Activated effector memory CD4-positive, alpha-beta T cell treated with Interleukin-2 at 50 U/mL for 16 hours (primary cell): ENCODE data around the gene CHKA.

Experiments
- DNase-seq: peaks from one replicate; pipeline ENCODE4 v3.0.0-alpha.2; 2020

CHKA gene

DNA sequence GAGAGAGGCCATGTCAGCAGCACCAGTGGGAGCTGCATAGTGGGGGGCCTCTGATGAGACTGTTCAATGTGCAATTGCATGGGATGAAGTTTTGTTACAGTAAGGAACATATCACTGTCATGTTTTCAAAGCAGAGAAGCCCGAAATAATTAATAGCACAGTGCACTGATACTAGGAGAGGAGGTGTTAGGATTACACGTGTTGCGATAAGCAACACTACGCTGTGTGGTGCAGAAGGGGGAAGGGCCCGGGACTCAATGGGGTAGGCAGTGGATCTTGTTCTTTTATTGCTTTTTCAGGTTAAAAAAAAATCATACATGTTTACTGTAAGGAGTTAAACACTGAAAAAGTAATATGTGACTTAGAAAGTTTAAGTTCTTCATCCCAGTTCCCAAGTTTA lies 53.2 kb downstream of the CHKA start:
- no peak for DNase-seq

DNA sequence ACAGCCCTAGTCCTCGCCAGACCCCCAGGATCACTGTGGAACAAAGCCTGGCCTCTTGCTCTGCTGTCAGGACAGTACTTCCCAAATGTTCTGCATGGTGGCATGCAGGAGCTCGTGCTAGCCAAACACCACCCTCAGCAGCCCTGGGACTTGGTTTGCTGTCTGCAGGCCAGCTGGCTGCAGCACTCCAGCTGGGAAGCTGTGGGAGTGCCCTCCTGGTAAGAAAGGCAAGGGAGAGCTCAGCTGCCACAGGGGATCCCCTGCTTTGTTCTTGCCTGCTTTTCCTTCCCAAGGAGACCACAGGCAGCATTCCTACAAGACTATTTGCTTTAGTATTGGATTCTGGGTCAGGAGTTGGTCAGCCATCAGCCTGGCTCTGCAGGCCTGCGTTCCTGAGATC lies 54.4 kb downstream of the CHKA start:
- DNase-seq = no peak

DNA sequence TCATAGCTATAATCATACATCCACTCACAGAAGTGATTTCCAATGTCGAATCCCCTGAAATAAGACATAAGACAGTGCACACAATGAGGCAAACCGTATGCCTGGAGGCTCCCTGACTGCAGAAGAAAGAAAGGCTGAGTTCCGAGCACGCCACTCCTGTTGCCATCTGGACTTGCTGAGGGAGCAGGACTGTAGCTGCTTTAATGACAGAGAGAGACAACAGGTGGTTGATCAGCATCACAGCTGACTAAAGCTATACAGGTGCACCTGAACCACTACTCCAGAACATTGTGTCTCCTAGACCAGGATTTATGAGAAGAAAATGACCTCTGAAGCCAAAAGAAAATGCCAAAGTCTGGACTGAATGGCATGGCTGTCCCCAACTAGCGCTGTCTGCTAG lies 55.3 kb downstream of the CHKA start:
- DNase-seq = no peak

- DNase-seq = no peak
Observed at GRCh38 chr11:68064926-68065325, 56.3 kb downstream of the CHKA start.

DNA sequence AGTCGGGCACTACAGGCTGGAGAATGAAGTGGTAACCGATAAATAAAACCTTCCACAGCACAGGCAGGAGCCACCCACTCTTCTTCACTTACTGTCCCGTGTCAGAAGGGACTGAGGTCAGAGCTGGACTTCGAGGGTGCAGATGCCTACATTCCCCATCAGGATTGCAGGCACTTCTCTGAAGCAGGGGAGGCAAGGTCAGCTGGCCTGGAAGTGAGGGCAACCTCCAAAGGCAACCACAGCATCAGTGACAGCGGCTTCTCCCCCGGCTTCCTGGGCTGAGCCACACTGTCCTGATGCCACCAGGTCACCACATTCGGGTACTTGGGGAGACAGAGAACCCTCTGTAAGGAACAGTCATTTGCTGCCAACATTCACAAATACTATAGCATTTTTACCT lies 59.7 kb downstream of the CHKA start:
- no peak for DNase-seq

- no peak for DNase-seq
Observed at GRCh38 chr11:68057807-68058206, 63.4 kb downstream of the CHKA start.

- no peak for DNase-seq
Observed at GRCh38 chr11:68056317-68057285, 64.6 kb downstream of the CHKA start.

DNA sequence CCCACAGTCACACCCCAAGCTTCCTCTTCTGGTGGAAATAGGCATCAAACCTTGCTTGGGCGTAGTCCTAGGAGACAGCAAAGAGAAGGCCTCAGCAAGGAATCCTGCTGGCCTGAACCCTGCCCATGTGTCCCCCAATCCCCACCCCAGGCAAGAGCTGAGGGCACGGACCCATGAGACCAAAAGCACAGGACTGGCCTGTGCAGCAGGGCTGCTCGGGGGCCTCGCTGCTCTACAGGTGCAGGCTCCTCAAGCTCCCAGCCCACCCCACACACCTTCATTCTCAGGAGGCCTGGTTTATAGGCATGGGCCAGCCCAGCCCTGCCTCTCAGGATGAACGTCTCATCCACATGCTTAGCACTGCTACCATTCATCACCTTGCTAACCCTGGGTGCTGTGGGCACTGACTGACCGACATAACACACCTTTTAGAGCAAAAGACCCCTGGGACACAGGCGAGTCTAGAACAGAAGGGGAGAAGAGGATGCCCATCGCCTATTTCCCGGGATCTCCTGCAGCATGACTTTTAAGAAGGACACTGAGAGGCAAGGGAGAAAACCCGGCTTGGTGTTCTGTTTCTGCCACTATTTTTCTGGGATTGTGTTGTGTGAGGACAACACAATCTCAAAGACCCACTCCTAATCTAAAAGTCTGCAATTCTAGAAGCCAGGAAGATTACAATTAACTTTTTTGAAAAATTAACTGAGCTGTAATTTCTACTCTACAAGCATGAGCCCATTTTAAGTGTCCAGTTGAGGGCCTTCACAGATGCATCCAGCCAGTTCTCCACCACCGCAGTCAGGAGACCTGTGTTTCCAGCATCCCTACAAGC lies 67.0 kb downstream of the CHKA start:
- DNase-seq = no peak

DNA sequence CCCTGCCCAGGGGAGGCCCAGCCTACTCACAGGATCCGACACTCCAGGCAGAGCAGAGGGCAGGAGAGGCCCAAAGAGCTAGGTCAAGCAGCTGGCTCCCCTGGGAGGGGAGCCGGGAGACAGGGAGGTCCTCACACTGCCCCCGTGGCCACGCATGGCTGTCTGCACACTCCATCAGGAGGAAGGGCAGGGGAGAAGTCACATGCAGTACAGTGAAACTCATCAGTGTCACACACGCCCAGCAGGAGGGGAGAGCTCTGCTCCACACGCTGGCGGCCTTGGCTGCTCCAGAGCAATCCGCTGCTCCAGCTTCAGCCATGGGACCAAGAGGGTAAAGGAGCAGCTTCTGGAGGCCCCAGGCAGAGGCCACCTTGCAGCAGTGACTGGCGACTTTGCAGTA lies 68.1 kb downstream of the CHKA start:
- no peak for DNase-seq

- DNase-seq = no peak
Observed at GRCh38 chr11:68052137-68052873, 68.9 kb downstream of the CHKA start.

DNA sequence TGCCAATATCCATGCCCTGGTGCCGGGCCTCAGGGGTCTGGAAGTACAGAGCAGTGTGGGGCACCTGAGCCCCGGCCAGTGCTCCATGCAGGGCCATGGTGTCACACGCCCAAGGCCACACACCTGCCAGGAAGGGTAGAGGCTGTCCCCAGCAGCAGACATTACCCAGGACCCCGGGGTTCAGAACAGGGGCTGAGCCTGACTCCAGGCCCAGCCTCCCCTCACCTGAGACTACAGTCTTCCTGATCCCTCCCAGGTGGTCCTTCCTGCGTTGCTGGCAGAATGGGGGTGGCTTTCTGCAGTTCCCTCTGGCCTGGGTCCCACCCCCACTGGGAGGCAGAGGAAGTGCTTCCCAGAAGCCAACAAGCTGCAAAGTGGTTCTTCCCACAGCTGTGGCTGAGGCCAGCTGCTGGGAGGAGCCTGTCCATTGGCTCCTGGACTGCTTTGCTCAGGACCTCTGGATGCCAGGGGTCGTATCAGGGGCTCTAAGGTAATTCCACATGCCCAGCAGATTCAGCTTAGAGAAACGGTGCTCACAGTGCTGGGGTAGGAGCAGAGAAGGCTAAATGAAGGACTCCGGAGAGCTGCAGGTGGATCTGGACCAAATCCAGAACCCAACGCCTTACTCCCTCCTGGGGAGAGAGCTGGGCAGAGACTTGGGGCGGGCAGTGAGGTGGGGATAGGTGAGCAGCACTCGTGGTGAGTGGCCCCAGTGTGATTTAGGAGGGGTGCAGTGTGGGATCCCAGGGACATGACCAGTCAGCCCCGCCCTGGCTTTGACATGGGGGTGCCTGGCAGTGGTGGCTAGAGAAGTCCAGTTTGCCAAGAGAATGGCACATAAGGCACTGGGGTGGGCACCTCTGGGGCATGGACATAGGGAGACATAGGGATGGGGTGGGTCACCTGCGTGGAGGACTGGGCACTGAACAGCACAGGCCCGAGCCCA lies 69.7 kb downstream of the CHKA start:
- no peak for DNase-seq

GRCh38 chr11:68050371-68050841 lies 70.8 kb downstream of the CHKA start:
- no peak for DNase-seq

GRCh38 chr11:68049509-68050370 lies 71.4 kb downstream of the CHKA start:
- DNase-seq = no peak

DNA sequence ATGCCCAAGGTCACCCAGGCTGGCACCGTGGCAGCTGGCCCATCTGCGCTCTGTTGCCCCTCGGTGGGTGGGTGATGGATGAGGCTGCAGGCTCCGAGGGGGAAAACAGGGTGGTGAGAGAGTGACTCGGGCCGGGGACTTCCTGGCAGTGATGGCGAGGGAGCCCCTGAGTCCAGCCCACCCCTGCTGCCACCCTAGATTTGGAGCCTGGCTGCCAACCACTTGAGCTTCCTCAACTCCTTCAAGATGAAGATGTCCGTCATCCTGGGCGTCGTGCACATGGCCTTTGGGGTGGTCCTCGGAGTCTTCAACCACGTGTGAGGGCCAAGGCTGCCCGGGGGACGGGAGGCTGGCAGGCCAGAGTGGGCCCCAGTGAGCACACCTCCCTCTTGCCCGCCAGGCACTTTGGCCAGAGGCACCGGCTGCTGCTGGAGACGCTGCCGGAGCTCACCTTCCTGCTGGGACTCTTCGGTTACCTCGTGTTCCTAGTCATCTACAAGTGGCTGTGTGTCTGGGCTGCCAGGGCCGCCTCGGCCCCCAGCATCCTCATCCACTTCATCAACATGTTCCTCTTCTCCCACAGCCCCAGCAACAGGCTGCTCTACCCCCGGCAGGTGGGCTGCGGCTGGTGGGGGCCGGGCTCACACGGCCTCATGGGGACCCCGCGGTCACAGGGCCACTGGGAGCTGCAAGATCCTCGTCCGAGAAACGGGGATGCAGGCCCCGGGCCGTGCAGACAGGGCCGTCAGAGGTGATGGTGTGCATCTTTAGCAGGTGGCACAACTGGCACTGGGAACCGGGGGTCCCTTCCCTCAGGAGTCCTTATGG lies 72.3 kb downstream of the CHKA start:
- no peak for DNase-seq

DNA sequence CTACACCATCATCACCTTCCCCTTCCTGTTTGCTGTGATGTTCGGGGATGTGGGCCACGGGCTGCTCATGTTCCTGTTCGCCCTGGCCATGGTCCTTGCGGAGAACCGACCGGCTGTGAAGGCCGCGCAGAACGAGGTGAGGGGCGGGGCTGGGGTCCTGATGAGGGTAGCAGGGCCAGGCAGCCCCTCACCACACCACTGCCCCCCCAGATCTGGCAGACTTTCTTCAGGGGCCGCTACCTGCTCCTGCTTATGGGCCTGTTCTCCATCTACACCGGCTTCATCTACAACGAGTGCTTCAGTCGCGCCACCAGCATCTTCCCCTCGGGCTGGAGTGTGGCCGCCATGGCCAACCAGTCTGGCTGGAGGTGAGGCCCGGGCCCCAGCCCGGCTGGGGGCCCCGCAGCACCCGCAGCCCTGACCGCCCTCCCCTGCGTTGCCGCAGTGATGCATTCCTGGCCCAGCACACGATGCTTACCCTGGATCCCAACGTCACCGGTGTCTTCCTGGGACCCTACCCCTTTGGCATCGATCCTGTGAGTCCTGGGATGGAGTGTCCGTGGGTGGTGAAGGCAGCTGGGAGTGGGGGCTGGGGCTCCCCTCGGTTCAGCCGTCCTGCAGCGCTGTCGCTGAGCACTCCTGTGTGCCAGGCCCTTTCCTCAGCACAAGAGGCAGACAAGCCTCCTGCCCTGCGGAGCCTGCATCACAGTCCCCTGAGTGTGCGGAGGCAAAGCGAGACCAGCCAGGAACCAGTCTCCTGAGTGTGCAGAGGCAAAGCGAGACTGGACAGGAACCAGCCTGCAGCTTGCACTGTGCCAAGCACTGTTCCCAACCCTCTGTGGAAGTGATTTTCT lies 73.5 kb downstream of the CHKA start:
- DNase-seq = no peak

GRCh38 chr11:68044898-68045351 lies 76.3 kb downstream of the CHKA start:
- no peak for DNase-seq

DNA sequence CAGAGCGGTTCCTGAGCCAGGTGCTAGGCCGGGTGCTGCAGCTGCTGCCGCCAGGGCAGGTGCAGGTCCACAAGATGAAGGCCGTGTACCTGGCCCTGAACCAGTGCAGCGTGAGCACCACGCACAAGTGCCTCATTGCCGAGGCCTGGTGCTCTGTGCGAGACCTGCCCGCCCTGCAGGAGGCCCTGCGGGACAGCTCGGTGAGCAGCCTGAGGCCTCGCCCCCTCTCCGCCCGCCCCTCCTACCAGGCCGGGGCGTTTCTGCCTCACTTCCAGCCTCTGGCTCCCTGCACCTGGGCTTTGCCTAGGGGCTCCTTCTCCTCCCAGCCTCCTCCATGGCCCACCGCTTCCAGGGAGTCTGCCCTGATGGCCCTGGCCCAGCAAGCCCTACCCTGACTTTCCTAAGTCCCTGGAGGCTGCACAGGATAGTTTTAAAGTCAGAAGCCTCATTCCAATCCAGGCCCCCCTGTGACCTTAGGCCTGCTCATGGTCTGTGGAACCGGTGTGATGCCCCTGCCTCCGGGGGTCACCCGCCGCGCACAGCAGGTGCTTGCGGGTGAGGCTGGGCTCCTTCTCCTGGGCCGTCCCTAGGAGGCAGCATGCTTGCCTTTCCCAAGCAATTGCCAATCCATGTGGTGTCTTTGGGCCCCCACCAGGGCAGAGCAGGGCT lies 76.9 kb downstream of the CHKA start:
- DNase-seq = no peak
